ENCODE data around the gene SIN3B. TPM values are rescaled to one million over a fixed set of nuclear protein-coding genes. Genes with fewer than 3 reads are reported as not detected.

SIN3B gene
- total RNA-seq, 1 donor from 2014 or later: 59.8 TPM

- no peak overlapping the region for H3K4me3 ChIP-seq
- no peak for ATAC-seq
- H3K27me3 ChIP-seq: no peaks in the 10 kb centered on the region
- TF ChIP-seq, protein P1, sequence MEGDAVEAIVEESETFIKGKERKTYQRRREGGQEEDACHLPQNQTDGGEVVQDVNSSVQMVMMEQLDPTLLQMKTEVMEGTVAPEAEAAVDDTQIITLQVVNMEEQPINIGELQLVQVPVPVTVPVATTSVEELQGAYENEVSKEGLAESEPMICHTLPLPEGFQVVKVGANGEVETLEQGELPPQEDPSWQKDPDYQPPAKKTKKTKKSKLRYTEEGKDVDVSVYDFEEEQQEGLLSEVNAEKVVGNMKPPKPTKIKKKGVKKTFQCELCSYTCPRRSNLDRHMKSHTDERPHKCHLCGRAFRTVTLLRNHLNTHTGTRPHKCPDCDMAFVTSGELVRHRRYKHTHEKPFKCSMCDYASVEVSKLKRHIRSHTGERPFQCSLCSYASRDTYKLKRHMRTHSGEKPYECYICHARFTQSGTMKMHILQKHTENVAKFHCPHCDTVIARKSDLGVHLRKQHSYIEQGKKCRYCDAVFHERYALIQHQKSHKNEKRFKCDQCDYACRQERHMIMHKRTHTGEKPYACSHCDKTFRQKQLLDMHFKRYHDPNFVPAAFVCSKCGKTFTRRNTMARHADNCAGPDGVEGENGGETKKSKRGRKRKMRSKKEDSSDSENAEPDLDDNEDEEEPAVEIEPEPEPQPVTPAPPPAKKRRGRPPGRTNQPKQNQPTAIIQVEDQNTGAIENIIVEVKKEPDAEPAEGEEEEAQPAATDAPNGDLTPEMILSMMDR (IDR thresholded peaks at IDR 0.05): no peak
- intact Hi-C loops (cut with DNase I): no loop called here
- no peaks in the 10 kb centered on the region for H3K36me3 ChIP-seq
- no peak overlapping the region for H3K27ac ChIP-seq
- no peaks in the 10 kb centered on the region for H3K4me1 ChIP-seq
- H3K9me3 ChIP-seq: no peaks in the 10 kb centered on the region
- DNase-seq: no peak
Measured at GRCh38 chr19:16921766-16922591, 92.8 kb downstream of the SIN3B start.

GRCh38 chr19:16922592-16922934, 93.4 kb downstream of the SIN3B start:
- Histone ChIP-seq H3K27me3 (no peaks in the 10 kb centered on the region), H3K27ac (no peak overlapping the region), H3K4me1 (no peaks in the 10 kb centered on the region), H3K9me3 (no peaks in the 10 kb centered on the region), H3K4me3 (no peak overlapping the region), H3K36me3 (no peaks in the 10 kb centered on the region)
- ATAC-seq: no peak
- intact Hi-C loops (cut with DNase I): no loop called here
- no peak for DNase-seq
- TF ChIP-seq, protein P1 (IDR thresholded peaks at IDR 0.05): no peak

DNA sequence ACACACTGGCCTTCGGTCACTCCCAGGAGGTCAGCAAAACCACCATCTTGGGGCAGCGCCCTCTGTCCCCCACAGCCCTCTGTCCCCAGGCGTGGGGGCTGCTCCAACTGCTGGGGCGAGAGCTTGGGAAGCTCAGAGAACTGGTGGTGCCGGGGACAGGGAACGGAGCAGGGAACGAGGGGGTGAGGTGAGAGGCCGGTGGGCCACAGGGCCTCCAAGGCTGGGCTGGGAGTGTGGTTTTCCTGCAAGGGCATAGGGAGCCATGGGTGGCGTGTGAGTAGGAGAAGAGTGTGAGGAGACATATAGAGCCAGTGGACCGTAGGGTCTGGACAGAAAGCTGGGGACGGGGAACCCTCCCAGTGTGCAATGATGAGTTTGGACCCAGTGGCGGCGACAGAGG, 93.8 kb downstream of the SIN3B start:
- H3K27me3 ChIP-seq: no peaks in the 10 kb centered on the region

DNA sequence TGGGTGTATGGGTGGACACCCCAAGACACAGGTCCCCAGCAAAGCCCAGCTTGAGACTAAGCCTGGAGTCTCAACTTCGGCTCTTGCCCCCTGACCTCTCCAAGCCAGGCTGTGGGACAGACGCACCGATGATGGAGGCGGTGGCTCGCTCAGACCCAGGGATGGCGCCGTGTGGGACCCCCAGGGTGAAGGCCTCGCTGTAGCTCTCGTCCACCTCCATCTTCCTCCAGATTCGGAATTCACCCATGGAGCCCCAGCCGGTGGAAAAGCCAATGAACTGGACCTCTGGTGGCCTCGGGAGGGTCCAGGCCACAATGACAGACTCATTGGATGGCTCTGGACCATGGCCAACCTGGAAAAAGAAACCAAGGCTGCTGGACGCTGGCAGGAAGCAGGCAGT, 98.7 kb downstream of the SIN3B start:
- Histone ChIP-seq H3K27ac (no peak overlapping the region), H3K4me3 (no peak overlapping the region), H3K36me3 (no peaks in the 10 kb centered on the region), H3K27me3 (no peaks in the 10 kb centered on the region), H3K9me3 (no peaks in the 10 kb centered on the region), H3K4me1 (no peaks in the 10 kb centered on the region)
- intact Hi-C loops (cut with DNase I): no loop called here
- ATAC-seq (no peak), DNase-seq (no peak)
- TF ChIP-seq, protein P1 (IDR thresholded peaks at IDR 0.05): no peak

More for the DNA sequence above, 93.8 kb downstream of the SIN3B start:
- H3K4me1 ChIP-seq: no peaks in the 10 kb centered on the region
- TF ChIP-seq, protein P1 (IDR thresholded peaks at IDR 0.05): no peak
- ATAC-seq: no peak
- no peaks in the 10 kb centered on the region for H3K36me3 ChIP-seq
- no peak overlapping the region for H3K27ac ChIP-seq
- no peak overlapping the region for H3K4me3 ChIP-seq
- H3K9me3 ChIP-seq: no peaks in the 10 kb centered on the region
- no peak for DNase-seq
- intact Hi-C loops (cut with DNase I): no loop called here

DNA sequence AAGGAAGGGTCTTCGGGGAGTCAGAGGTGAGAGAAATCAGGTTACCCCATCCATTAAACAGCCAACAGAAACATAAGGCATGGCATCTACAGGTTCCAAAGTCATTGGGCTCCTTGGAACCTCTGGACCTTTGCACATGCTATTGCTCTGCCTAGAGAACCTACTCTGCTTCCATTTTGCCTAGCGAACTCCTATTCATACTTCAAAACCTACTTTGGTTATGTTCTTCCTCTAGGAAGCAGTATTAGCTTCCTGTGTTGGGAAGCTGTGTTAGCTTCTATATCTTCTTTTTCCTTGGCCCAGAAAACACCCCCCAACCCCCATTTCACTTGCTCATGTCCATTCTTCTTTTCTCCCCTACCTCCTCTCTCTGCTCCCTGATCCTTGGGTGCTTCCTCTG, 99.2 kb downstream of the SIN3B start:
- TF ChIP-seq, protein P1 (IDR thresholded peaks at IDR 0.05): no peak
- intact Hi-C loops (cut with DNase I): no loop called here
- DNase-seq: no peak
- ATAC-seq: no peak
- Histone ChIP-seq H3K9me3 (no peaks in the 10 kb centered on the region), H3K27ac (no peak overlapping the region), H3K4me1 (no peaks in the 10 kb centered on the region), H3K27me3 (no peaks in the 10 kb centered on the region), H3K36me3 (no peaks in the 10 kb centered on the region), H3K4me3 (no peak overlapping the region)
